Rectal smooth muscle tissue (tissue), 1 donor: ENCODE results near the gene HBEGF.
"Not testable (repeated sequence)": the region's sequence is repeated elsewhere in the genome, so short reads cannot be mapped to it uniquely, and the experiment has no call there.

Source experiments
- H3K27ac ChIP-seq: one replicate; pipeline ENCODE4 v1.7.0; 2013; ENCODE audit warnings: low read depth, low read length, inconsistent platforms
- H3K27me3 ChIP-seq: one replicate; pipeline ENCODE4 v1.7.0; 2013; ENCODE audit warnings: low read length; ENCODE audit not compliant: control insufficient read depth, insufficient read depth
- H3K36me3 ChIP-seq: one replicate; pipeline ENCODE4 v1.7.0; 2013; ENCODE audit warnings: low read length; ENCODE audit not compliant: control insufficient read depth, insufficient read depth
- H3K4me1 ChIP-seq: one replicate; pipeline ENCODE4 v1.7.0; 2013; ENCODE audit warnings: low read length; ENCODE audit not compliant: control insufficient read depth, insufficient read depth
- H3K4me3 ChIP-seq: one replicate; pipeline ENCODE4 v1.7.0; 2013; ENCODE audit warnings: low read length
- H3K9ac ChIP-seq: one replicate; pipeline ENCODE4 v1.7.0; 2013; ENCODE audit warnings: low read length

Gene HBEGF

DNA sequence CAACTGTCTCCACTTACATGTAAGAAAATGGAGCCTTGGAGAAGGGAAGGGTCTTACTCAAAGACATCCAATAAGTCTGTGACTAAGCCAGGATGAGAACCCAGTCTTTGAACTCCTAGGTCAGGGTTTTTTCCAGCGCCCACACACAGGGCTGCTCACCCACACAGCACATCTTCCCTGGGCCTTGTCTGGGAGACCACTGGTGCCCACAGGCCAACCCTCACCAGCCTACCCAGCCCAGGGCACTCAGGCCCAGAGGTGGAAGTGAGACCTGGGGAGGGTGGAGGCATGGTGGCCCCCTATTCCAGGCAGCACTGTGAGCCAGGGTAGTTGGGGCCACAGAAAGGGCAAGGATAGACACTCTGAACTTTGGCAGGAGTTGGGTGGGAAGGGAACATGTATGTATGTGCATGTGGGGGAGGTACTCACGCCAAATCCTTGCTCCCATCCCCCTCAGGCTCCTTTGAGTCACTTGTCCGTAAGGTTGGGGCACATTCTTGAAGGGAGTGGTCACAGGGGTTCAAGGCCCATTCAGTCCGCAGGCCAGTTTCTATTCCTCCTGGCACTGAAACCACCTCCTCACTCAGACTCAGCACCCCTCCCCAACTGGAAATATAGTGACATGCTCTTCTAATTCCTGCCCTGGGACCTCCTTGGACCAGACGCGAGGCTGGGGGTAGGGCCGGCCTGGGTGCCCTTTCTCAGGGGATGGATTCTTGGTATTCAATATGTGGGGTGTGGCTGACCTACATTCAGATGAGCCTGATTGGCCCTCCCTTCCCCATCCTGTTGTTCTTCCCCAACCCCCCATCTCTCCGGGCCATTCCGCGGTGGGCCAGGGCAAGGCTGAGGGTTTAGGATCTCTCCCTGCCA is 10.7 kb upstream of the HBEGF start:
- Histone ChIP-seq H3K27ac (no peak overlapping the region), H3K9ac (no peak overlapping the region), H3K36me3 (no peaks in the 10 kb centered on the region), H3K4me3 (peak overlapping the region; percentile 30), H3K27me3 (no peaks in the 10 kb centered on the region), H3K4me1 (peaks cover 4% of the 10 kb centered on the region)

GRCh38 chr5:140355546-140355945 is 9.1 kb upstream of the HBEGF start:
- H3K9ac ChIP-seq, result no peak overlapping the region
- no peak overlapping the region for H3K27ac ChIP-seq
- H3K27me3 ChIP-seq, result no peaks in the 10 kb centered on the region
- no peaks in the 10 kb centered on the region for H3K36me3 ChIP-seq
- peaks cover 4% of the 10 kb centered on the region for H3K4me1 ChIP-seq
- no peak overlapping the region for H3K4me3 ChIP-seq

DNA sequence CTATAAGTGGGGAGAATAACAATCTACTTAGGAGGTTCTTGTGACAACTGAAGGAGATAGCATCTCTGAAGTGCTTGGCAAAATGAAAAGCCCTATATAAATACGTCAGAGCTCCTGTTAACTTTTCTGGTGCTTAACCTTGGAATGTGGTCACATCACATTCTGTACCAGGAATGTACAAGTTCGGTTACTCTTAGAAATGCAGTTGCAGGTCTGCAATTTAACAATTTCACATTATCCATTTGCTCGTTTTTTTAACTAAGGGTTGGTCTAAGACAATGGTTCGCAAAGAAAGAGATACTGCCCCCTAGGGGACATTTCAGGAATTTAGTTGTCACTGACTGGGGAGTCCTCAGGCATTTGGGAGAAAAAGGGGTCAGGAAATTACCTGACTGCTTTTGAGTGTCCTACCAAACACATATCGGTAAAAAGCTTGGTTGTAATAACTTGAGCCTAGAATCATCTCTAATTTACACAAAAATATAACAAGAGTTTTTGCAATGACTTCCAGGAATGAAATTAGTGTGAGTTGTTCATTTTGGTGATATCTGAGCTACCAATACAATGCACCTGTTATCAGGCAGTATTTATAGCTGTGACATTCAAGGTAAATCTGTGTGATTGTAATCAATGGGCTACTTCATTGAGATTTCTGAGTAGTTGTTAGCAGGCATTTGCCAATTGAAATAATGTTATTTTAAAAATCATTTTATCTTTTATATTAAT is 5.4 kb upstream of the HBEGF start:
- no peaks in the 10 kb centered on the region for H3K4me1 ChIP-seq
- no peak overlapping the region for H3K4me3 ChIP-seq
- H3K27me3 ChIP-seq, result no peaks in the 10 kb centered on the region
- no peak overlapping the region for H3K9ac ChIP-seq
- no peaks in the 10 kb centered on the region for H3K36me3 ChIP-seq
- no peak overlapping the region for H3K27ac ChIP-seq

GRCh38 chr5:140349244-140349643 is 2.8 kb upstream of the HBEGF start:
- H3K4me1 ChIP-seq, result peaks cover 10% of the 10 kb centered on the region
- no peak overlapping the region for H3K27ac ChIP-seq
- H3K9ac ChIP-seq, result no peak overlapping the region

DNA sequence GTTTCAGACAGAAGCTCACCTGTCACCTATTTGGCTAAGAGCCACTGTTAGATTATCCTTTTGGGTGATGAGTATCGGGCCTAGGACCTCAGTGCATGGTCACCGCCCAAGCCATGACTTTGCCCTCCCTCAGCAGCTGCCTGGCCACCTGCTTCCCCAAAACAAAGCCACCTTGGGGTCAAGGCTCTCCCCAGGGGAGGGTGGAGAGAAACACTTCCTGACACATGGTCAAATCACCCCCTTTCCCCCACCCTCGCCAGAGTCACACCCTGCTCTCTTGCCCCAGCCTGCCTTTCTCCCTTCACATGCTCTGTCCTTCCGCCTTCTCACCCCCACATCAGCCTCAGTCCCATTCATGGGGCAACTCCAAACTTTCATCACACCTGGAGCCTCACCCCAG is 1.7 kb upstream of the HBEGF start:
- Histone ChIP-seq H3K4me3 (no peak overlapping the region), H3K9ac (no peak overlapping the region), H3K36me3 (no peaks in the 10 kb centered on the region), H3K4me1 (peaks cover 10% of the 10 kb centered on the region), H3K27me3 (no peaks in the 10 kb centered on the region), H3K27ac (no peak overlapping the region)

More at GRCh38 chr5:140349244-140349643, 2.8 kb upstream of the HBEGF start:
- H3K36me3 ChIP-seq, result no peaks in the 10 kb centered on the region
- no peak overlapping the region for H3K4me3 ChIP-seq
- no peaks in the 10 kb centered on the region for H3K27me3 ChIP-seq

DNA sequence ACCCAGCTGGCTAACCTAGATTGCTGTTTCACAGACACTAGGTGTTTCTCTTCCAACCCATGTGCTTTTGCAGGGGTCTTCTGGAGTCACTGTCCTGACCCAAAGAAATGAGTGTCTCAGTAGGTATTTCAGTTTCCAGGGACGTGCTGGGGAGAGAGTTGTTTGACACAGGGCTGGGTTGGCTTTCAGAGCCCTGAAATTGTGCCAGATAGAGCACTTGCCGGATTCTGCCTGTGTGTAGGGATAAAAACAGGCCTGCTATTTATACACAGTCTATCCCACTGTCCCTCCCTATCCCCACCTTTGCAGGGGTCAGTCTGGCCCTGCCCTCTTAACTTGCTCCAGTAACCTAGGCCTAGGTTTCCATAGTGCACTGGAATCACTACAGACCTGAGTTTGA is 957 bp upstream of the HBEGF start:
- no peaks in the 10 kb centered on the region for H3K36me3 ChIP-seq
- H3K4me3 ChIP-seq, result no peak overlapping the region
- H3K27ac ChIP-seq, result peak overlapping the region; percentile 76
- no peaks in the 10 kb centered on the region for H3K27me3 ChIP-seq
- H3K4me1 ChIP-seq, result peaks cover 13% of the 10 kb centered on the region
- H3K9ac ChIP-seq, result no peak overlapping the region

DNA sequence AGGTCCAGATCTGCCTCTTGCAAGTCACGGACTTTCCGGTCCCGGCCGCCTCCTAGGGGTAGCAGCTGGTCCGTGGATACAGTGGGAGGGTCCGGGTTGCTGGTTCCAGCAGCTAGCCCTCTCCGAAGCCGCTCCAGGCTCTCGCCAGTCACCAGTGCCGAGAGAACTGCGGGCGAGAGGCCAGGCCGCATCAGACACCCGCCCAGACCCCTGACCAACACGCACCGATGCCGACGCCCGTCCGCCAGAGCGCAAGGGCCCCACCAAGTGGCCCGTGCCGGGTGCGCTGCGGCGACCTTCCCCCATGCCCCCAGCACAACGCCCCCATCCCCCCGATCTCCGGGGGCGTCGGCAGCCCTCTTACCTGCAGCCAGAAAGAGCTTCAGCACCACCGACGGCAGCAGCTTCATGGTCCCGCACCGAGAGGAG is 470 bp downstream of the HBEGF start:
- Histone ChIP-seq H3K27me3 (no peaks in the 10 kb centered on the region), H3K36me3 (no peaks in the 10 kb centered on the region), H3K4me1 (peaks cover 27% of the 10 kb centered on the region), H3K9ac (peak overlapping the region; percentile 34), H3K4me3 (peak overlapping the region; percentile 61), H3K27ac (peak overlapping the region; percentile 76)

DNA sequence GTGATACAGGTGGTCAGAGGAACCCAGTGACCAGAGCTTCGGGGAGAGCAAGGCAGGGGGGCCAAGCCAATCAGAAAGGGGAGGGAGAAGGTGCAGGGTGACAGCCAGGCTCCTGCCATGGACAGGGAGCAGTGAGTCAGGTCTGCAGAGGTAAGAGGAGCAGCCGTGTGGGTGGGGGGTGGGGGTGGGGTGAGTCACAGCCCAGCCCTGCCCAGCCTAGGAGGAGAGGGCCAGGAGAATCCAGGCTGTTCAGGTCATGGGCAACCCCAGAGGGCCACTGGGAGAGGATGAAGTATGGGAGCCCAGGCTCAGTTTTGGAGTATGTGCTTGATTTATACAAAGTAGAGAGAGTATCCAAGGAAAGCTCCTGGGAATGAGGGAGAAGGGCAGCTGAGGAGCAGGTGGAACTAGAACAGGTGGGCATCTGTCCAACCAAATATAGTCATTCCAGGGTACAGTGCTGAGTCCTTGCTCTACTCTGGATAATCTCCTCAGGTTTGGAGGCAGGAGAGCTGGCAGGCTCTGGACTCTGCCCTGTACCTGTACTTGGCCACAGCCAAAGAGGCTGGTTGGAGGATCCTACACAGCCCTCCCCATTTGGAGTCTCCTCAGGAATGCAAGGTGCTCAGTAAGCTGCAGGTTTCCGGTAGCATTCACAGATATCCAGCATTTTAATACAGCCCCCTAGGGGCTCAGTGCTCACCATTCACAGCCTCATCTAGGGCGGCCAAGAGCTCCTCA is 1.6 kb downstream of the HBEGF start:
- H3K27me3 ChIP-seq, result no peaks in the 10 kb centered on the region
- H3K36me3 ChIP-seq, result no peaks in the 10 kb centered on the region
- H3K4me3 ChIP-seq, result peak overlapping the region; percentile 61
- H3K27ac ChIP-seq, result no peak overlapping the region
- H3K9ac ChIP-seq, result no peak overlapping the region
- H3K4me1 ChIP-seq, result peaks cover 27% of the 10 kb centered on the region

DNA sequence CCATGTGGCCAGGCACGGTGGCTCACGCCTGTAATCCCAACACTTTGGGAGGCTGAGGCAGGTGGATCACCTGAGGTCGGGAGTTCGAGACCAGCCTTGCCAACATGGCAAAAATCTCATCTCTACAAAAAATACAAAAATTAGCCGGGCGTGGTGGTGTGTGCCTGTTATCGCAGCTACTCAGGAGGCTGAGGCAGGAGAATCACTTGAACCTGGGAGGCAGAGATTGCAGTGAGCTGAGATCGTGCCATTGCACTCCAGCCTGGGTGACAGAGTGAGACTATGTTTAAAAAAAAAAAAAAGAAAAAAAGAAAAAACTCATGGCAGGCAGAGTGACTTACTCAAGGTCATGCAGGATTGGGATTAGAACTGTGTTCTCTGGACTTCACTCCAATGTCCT is 2.6 kb downstream of the HBEGF start:
- not testable (repeated sequence) for H3K27me3 ChIP-seq, H3K9ac ChIP-seq, H3K27ac ChIP-seq, H3K36me3 ChIP-seq, H3K4me3 ChIP-seq
- H3K4me1 ChIP-seq, result peaks cover 27% of the 10 kb centered on the region

- no peak overlapping the region for H3K9ac ChIP-seq
- H3K27me3 ChIP-seq, result no peaks in the 10 kb centered on the region
- no peaks in the 10 kb centered on the region for H3K36me3 ChIP-seq
- no peak overlapping the region for H3K4me3 ChIP-seq
- H3K4me1 ChIP-seq, result peaks cover 28% of the 10 kb centered on the region
- H3K27ac ChIP-seq, result no peak overlapping the region
These were observed 3.5 kb downstream of the HBEGF start for GRCh38 chr5:140342896-140343295.

- H3K36me3 ChIP-seq, result no peaks in the 10 kb centered on the region
- no peak overlapping the region for H3K4me3 ChIP-seq
These were observed 4.1 kb downstream of the HBEGF start for GRCh38 chr5:140342287-140342686.

GRCh38 chr5:140341591-140341990 is 4.8 kb downstream of the HBEGF start:
- H3K4me1 ChIP-seq, result peaks cover 39% of the 10 kb centered on the region
- H3K27me3 ChIP-seq, result no peaks in the 10 kb centered on the region
- no peak overlapping the region for H3K9ac ChIP-seq
- H3K4me3 ChIP-seq, result no peak overlapping the region
- H3K27ac ChIP-seq, result peak overlapping the region; percentile 55
- H3K36me3 ChIP-seq, result no peaks in the 10 kb centered on the region

More at GRCh38 chr5:140342287-140342686, 4.1 kb downstream of the HBEGF start:
- no peak overlapping the region for H3K9ac ChIP-seq
- H3K27ac ChIP-seq, result peak overlapping the region; percentile 55
- H3K27me3 ChIP-seq, result no peaks in the 10 kb centered on the region
- peaks cover 34% of the 10 kb centered on the region for H3K4me1 ChIP-seq
